Measurements from ENCODE around the gene NKTR. TPM values are rescaled to one million over a fixed set of nuclear protein-coding genes. Genes with fewer than 3 reads are reported as not detected.

Gene NKTR
- total RNA-seq, 1 donor from 2014 or later: 50.0 TPM

DNA sequence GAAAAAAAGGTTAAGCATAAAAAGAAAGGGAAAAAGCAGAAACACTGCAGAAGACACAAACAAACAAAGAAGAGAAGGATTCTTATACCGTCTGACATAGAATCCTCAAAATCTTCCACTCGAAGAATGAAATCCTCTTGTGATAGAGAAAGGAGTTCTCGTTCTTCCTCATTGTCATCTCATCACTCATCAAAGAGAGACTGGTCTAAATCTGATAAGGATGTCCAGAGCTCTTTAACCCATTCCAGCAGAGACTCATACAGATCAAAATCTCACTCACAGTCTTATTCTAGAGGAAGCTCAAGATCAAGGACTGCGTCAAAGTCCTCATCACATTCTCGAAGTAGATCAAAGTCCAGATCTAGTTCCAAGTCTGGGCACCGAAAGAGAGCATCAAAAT lies 36.5 kb downstream of the NKTR start:
- Mint-ChIP-seq H3K9me3 (ENCODE audit: low read depth) (no peaks in the 10 kb centered on the region), H3K4me1 (ENCODE audit: low read depth) (no peaks in the 10 kb centered on the region), H3K4me3 (ENCODE audit: unreplicated experiment) (no peak overlapping the region), H3K27ac (ENCODE audit: unreplicated experiment) (no peak overlapping the region), H3K36me3 (ENCODE audit: low read depth) (peaks cover 23% of the 10 kb centered on the region), H3K27me3 (ENCODE audit: low read depth) (no peaks in the 10 kb centered on the region)
- TF ChIP-seq, protein P1, sequence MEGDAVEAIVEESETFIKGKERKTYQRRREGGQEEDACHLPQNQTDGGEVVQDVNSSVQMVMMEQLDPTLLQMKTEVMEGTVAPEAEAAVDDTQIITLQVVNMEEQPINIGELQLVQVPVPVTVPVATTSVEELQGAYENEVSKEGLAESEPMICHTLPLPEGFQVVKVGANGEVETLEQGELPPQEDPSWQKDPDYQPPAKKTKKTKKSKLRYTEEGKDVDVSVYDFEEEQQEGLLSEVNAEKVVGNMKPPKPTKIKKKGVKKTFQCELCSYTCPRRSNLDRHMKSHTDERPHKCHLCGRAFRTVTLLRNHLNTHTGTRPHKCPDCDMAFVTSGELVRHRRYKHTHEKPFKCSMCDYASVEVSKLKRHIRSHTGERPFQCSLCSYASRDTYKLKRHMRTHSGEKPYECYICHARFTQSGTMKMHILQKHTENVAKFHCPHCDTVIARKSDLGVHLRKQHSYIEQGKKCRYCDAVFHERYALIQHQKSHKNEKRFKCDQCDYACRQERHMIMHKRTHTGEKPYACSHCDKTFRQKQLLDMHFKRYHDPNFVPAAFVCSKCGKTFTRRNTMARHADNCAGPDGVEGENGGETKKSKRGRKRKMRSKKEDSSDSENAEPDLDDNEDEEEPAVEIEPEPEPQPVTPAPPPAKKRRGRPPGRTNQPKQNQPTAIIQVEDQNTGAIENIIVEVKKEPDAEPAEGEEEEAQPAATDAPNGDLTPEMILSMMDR (IDR thresholded peaks at IDR 0.05): no peak
- no peak for DNase-seq (ENCODE audit: low spot score)

DNA sequence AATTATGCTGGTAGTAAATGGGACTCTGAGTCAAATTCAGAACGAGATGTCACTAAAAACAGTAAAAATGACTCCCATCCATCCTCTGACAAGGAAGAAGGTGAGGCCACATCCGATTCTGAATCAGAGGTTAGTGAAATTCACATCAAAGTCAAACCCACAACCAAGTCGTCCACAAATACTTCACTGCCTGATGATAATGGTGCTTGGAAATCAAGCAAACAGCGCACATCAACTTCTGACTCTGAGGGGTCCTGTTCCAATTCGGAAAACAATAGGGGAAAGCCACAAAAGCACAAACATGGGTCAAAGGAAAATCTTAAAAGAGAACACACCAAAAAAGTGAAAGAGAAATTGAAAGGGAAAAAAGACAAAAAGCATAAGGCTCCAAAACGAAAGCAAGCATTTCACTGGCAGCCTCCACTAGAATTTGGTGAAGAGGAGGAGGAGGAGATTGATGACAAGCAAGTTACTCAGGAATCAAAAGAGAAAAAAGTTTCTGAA lies 37.9 kb downstream of the NKTR start:
- H3K27me3 Mint-ChIP-seq (ENCODE audit: low read depth): no peaks in the 10 kb centered on the region
- H3K36me3 Mint-ChIP-seq (ENCODE audit: low read depth): peaks cover 28% of the 10 kb centered on the region
- TF ChIP-seq, protein P1 (IDR thresholded peaks at IDR 0.05): no peak
- DNase-seq (ENCODE audit: low spot score): no peak
- H3K4me1 Mint-ChIP-seq (ENCODE audit: low read depth): no peaks in the 10 kb centered on the region
- no peak overlapping the region for H3K27ac Mint-ChIP-seq (ENCODE audit: unreplicated experiment)
- no peaks in the 10 kb centered on the region for H3K9me3 Mint-ChIP-seq (ENCODE audit: low read depth)
- no peak overlapping the region for H3K4me3 Mint-ChIP-seq (ENCODE audit: unreplicated experiment)

DNA sequence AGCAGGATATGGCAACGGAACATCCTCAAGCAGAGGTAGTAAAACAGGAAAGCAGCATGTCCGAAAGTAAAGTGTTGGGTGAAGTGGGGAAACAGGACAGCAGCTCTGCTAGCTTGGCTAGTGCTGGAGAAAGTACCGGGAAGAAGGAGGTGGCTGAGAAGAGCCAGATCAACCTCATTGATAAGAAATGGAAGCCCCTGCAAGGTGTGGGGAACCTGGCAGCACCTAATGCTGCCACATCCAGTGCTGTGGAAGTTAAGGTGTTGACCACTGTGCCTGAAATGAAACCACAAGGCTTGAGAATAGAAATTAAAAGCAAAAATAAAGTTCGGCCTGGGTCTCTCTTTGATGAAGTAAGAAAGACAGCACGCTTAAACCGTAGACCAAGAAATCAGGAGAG lies 38.7 kb downstream of the NKTR start:
- no peaks in the 10 kb centered on the region for H3K4me1 Mint-ChIP-seq (ENCODE audit: low read depth)
- no peaks in the 10 kb centered on the region for H3K27me3 Mint-ChIP-seq (ENCODE audit: low read depth)
- H3K36me3 Mint-ChIP-seq (ENCODE audit: low read depth): peaks cover 24% of the 10 kb centered on the region
- H3K4me3 Mint-ChIP-seq (ENCODE audit: unreplicated experiment): no peak overlapping the region
- H3K9me3 Mint-ChIP-seq (ENCODE audit: low read depth): no peaks in the 10 kb centered on the region
- no peak for DNase-seq (ENCODE audit: low spot score)
- no peak overlapping the region for H3K27ac Mint-ChIP-seq (ENCODE audit: unreplicated experiment)
- TF ChIP-seq, protein P1 (IDR thresholded peaks at IDR 0.05): no peak

DNA sequence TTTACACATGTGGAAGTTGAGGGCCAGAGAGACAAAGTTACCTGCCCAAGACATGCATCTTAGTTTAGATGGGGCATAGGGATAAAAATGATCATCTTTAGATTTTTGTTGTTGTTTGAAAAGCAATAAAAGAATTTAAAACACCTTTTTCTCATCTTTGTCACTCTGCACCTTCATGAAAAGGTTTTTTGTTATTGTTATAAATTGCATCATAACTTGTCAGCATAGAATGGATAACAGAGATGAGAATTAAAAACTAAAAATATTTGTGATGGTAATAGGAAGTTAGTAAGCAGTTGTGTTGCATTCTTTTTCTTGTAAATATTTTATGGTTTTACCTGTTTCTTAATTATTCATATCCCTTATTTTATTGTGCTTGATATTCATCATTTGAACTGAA lies 39.6 kb downstream of the NKTR start:
- no peaks in the 10 kb centered on the region for H3K9me3 Mint-ChIP-seq (ENCODE audit: low read depth)
- H3K4me1 Mint-ChIP-seq (ENCODE audit: low read depth): no peaks in the 10 kb centered on the region
- H3K36me3 Mint-ChIP-seq (ENCODE audit: low read depth): peaks cover 30% of the 10 kb centered on the region
- H3K27ac Mint-ChIP-seq (ENCODE audit: unreplicated experiment): peak overlapping the region; percentile 42
- TF ChIP-seq, protein P1 (IDR thresholded peaks at IDR 0.05): no peak
- H3K4me3 Mint-ChIP-seq (ENCODE audit: unreplicated experiment): no peak overlapping the region
- no peak for DNase-seq (ENCODE audit: low spot score)
- H3K27me3 Mint-ChIP-seq (ENCODE audit: low read depth): no peaks in the 10 kb centered on the region

DNA sequence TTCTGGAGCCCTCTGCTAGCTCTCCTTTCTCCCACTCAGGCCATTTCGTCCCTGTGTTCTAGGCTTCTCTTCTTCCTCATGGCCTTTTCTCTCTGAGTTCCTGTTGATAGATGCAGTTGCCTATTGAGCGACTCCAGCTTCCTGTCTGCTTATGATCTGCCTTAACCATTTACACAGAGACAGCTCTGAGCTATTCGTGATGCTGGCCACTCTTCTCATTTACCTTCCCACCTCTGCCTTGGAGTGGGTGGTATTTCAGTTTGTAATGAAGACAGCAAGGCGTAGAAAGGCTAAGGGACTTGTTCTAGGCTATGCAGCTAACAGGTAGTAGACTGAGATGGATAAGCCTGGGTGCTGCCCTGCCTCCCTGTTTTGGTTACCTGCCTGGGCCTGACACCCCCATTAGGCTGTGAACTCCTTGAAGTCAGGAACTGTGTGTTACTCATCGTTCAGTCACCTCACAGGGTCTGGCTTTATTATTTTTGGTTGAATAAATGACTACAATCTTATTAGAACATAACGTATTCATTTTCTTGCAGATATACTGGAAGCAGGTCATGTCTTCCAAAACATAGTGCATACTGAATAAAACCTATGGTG lies 40.4 kb downstream of the NKTR start:
- Mint-ChIP-seq H3K27me3 (ENCODE audit: low read depth) (no peaks in the 10 kb centered on the region), H3K36me3 (ENCODE audit: low read depth) (peaks cover 30% of the 10 kb centered on the region), H3K4me3 (ENCODE audit: unreplicated experiment) (no peak overlapping the region), H3K9me3 (ENCODE audit: low read depth) (no peaks in the 10 kb centered on the region), H3K27ac (ENCODE audit: unreplicated experiment) (peak overlapping the region; percentile 42), H3K4me1 (ENCODE audit: low read depth) (no peaks in the 10 kb centered on the region)
- TF ChIP-seq, protein P1 (IDR thresholded peaks at IDR 0.05): no peak
- DNase-seq (ENCODE audit: low spot score): no peak
